ENCODE data around the gene TNIK. TPM values are rescaled to one million over a fixed set of nuclear protein-coding genes. Genes with fewer than 3 reads are reported as not detected.

Gene TNIK
- polyA plus RNA-seq, 1 of the 3 experiments (the other 2 are of a cell fraction): 19.4 TPM

DNA sequence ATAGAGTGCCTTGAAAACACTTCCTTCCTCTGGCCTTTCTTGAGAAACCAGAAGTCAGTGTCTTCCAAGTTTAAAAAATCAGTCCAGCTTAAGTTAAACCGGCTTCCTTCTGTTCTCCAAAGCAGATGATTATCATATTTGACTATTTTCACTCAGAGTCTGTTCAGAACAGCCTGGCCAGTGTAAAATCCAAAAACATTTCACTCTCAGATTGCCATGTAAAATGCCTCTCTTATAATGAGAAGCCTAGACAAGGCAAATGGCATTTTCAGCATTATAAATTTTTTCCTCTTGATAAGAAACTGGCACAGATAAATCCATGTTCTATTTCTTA lies 193.5 kb downstream of the TNIK start:
- POLR2A ChIA-PET: no interaction called here
- Histone ChIP-seq H3K9ac (no peak overlapping the region), H3K36me3 (replicated peaks in 1 of 2; ENCODE audit: control insufficient read depth in 1 of 2, insufficient read depth in 2 of 2, low read length in 1 of 2) (no peaks in the 10 kb centered on the region), H3K27ac (ENCODE audit: low read depth in 2 of 2, low read length in 1 of 2) (peak overlapping the region in 1 of 2 experiments; percentile 19; a peak in 1 of 4 replicates), H3K9me3 (no peaks in the 10 kb centered on the region), H3K9me2 (no peaks in the 10 kb centered on the region), H3F3A (replicated peaks; ENCODE audit: insufficient read depth) (peaks cover 6% of the 10 kb centered on the region), H3K27me3 (ENCODE audit: insufficient read depth) (no peaks in the 10 kb centered on the region), H4K20me1 (ENCODE audit: insufficient read depth) (no peaks in the 10 kb centered on the region), H3K4me3 (ENCODE audit: low read depth in 2 of 2, low read length in 1 of 2) (no peak overlapping the region), H3K79me2 (ENCODE audit: insufficient read depth) (peaks cover 12% of the 10 kb centered on the region; the same call in 1 of the 2 replicates), H3K4me2 (no peak overlapping the region), H2AFZ (ENCODE audit: low read depth) (no peak overlapping the region), H3K4me1 (ENCODE audit: control insufficient read depth in 1 of 2, insufficient read depth in 2 of 2, low read depth in 1 of 2, low read length in 1 of 2) (peaks cover 0 to 24% of the 10 kb centered on the region in 2 experiments; a peak in 3 of 4 replicates)
- 77% methylated on average over 1 of the region's 1 CpG for WGBS (ENCODE audit: low lambda C conversion rate)
- DNase-seq: no peak
- CTCF ChIA-PET: no interaction called here
- TF ChIP-seq FOXM1 (IDR thresholded peaks at IDR 0.05; ENCODE audit: low read depth) (no peak), EP300 (IDR thresholded peaks at IDR 0.05; ENCODE audit: borderline replicate concordance in 1 of 2, low read depth in 1 of 2, low read length in 1 of 2) (no peak), RCOR1 (IDR thresholded peaks at IDR 0.05; ENCODE audit: low read length) (no peak), TEAD4 (IDR thresholded peaks at IDR 0.05; ENCODE audit: borderline replicate concordance, insufficient read depth) (no peak), NFIC (IDR thresholded peaks at IDR 0.05; ENCODE audit: borderline replicate concordance) (no peak), GABPA (IDR thresholded peaks at IDR 0.05; ENCODE audit: low read depth) (no peak), SIN3A (IDR thresholded peaks at IDR 0.05; ENCODE audit: borderline replicate concordance, low read depth, low read length) (no peak), POLR2AphosphoS5 (IDR thresholded peaks at IDR 0.05; ENCODE audit: low read depth, low read length) (no peak)
- TF ChIP-seq, protein P1, sequence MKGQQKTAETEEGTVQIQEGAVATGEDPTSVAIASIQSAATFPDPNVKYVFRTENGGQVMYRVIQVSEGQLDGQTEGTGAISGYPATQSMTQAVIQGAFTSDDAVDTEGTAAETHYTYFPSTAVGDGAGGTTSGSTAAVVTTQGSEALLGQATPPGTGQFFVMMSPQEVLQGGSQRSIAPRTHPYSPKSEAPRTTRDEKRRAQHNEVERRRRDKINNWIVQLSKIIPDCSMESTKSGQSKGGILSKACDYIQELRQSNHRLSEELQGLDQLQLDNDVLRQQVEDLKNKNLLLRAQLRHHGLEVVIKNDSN (IDR thresholded peaks at IDR 0.05; ENCODE audit: borderline replicate concordance, low read depth): no peak
- TF ChIP-seq, protein P2, sequence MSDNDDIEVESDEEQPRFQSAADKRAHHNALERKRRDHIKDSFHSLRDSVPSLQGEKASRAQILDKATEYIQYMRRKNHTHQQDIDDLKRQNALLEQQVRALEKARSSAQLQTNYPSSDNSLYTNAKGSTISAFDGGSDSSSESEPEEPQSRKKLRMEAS (IDR thresholded peaks at IDR 0.05; ENCODE audit: low read depth): no peak
- TF ChIP-seq, protein P3, sequence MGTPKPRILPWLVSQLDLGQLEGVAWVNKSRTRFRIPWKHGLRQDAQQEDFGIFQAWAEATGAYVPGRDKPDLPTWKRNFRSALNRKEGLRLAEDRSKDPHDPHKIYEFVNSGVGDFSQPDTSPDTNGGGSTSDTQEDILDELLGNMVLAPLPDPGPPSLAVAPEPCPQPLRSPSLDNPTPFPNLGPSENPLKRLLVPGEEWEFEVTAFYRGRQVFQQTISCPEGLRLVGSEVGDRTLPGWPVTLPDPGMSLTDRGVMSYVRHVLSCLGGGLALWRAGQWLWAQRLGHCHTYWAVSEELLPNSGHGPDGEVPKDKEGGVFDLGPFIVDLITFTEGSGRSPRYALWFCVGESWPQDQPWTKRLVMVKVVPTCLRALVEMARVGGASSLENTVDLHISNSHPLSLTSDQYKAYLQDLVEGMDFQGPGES (IDR thresholded peaks at IDR 0.05; ENCODE audit: low read depth, low read length): no peak

DNA sequence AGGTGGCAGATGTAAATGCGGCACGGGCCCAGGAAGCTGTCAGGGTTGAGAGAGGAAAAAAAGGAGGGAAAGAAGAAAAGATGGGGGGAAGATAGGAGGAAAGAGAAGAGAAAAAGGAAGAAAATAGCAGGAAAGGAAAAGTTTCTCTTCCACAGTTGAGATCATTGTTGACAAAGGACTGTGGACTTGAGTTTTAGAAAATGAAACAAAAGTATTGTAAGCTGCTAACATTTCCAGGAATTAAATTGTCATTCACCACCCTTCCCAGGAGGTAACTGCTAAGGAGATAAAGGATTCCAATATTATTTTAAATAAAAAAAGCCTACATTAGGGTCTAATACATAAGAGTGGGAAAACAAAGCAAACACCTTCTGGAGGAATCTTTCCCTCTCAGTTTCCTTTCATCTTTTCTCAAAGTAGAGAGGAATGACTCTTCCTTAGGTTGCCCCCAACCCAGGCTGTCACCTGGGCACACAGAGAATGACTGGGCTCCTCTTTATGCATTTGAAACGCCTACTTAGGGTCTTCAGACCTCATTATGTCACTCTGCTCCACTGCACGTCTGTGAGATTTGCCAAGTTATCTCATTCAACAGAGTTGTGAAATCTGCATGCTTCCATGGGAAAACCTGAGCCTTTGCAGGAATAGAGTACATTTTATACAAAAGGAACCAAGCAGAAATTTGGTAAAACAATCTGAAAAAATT lies 194.0 kb downstream of the TNIK start:
- ChIA-PET CTCF (no interaction called here), POLR2A (no interaction called here)
- Histone ChIP-seq H3K4me2 (peak overlapping the region; percentile 24; the same call in 1 of the 2 replicates), H3K79me2 (ENCODE audit: insufficient read depth) (peaks cover 14% of the 10 kb centered on the region; the same call in 1 of the 2 replicates), H3K27me3 (ENCODE audit: insufficient read depth) (no peaks in the 10 kb centered on the region), H3K4me1 (ENCODE audit: control insufficient read depth in 1 of 2, insufficient read depth in 2 of 2, low read depth in 1 of 2, low read length in 1 of 2) (peaks cover 0 to 26% of the 10 kb centered on the region in 2 experiments; a peak in 3 of 4 replicates), H3K9me3 (no peaks in the 10 kb centered on the region), H2AFZ (ENCODE audit: low read depth) (no peak overlapping the region), H3F3A (replicated peaks; ENCODE audit: insufficient read depth) (peaks cover 6% of the 10 kb centered on the region), H3K9ac (peak overlapping the region; percentile 9; the same call in 1 of the 2 replicates), H3K9me2 (no peaks in the 10 kb centered on the region), H3K4me3 (ENCODE audit: low read depth in 2 of 2, low read length in 1 of 2) (no peak overlapping the region), H4K20me1 (ENCODE audit: insufficient read depth) (no peaks in the 10 kb centered on the region), H3K27ac (ENCODE audit: low read depth in 2 of 2, low read length in 1 of 2) (peak overlapping the region in 1 of 2 experiments; percentile 19; a peak in 1 of 4 replicates), H3K36me3 (replicated peaks in 1 of 2; ENCODE audit: control insufficient read depth in 1 of 2, insufficient read depth in 2 of 2, low read length in 1 of 2) (no peaks in the 10 kb centered on the region)
- DNase-seq: no peak
- WGBS (ENCODE audit: low lambda C conversion rate): 86% methylated on average over 4 of the region's 4 CpGs
- TF ChIP-seq, protein P1 (IDR thresholded peaks at IDR 0.05; ENCODE audit: borderline replicate concordance, low read depth): no peak
- no peak for TF ChIP-seq GATA2 (CRISPR knock-in tag; IDR thresholded peaks at IDR 0.05)
- no peak for TF ChIP-seq CHD2 (IDR thresholded peaks at IDR 0.05; ENCODE audit: low read length, partially characterized antibody)
- TF ChIP-seq, protein P4, sequence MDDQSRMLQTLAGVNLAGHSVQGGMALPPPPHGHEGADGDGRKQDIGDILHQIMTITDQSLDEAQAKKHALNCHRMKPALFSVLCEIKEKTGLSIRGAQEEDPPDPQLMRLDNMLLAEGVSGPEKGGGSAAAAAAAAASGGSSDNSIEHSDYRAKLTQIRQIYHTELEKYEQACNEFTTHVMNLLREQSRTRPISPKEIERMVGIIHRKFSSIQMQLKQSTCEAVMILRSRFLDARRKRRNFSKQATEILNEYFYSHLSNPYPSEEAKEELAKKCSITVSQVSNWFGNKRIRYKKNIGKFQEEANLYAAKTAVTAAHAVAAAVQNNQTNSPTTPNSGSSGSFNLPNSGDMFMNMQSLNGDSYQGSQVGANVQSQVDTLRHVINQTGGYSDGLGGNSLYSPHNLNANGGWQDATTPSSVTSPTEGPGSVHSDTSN (IDR thresholded peaks at IDR 0.05): no peak
